PC-9 (cell line): ENCODE results near the gene SSNA1.

Experiments used
- EZH2 ChIP-seq: fragments of 200-600 bp; sonication (generic); IDR thresholded peaks from 2 replicates; pipeline ENCODE4 v1.8.0; 2017; ENCODE audit warnings: antibody characterized with exemption, low read depth
- TF ChIP-seq, protein P1 (sequence below): fragments of 200-600 bp; sonication (generic); conservative IDR thresholded peaks from 2 replicates; pipeline ENCODE4 v1.6.1; 2017; ENCODE audit warnings: mixed run types, antibody characterized with exemption, mild to moderate bottlenecking, moderate library complexity

DNA sequence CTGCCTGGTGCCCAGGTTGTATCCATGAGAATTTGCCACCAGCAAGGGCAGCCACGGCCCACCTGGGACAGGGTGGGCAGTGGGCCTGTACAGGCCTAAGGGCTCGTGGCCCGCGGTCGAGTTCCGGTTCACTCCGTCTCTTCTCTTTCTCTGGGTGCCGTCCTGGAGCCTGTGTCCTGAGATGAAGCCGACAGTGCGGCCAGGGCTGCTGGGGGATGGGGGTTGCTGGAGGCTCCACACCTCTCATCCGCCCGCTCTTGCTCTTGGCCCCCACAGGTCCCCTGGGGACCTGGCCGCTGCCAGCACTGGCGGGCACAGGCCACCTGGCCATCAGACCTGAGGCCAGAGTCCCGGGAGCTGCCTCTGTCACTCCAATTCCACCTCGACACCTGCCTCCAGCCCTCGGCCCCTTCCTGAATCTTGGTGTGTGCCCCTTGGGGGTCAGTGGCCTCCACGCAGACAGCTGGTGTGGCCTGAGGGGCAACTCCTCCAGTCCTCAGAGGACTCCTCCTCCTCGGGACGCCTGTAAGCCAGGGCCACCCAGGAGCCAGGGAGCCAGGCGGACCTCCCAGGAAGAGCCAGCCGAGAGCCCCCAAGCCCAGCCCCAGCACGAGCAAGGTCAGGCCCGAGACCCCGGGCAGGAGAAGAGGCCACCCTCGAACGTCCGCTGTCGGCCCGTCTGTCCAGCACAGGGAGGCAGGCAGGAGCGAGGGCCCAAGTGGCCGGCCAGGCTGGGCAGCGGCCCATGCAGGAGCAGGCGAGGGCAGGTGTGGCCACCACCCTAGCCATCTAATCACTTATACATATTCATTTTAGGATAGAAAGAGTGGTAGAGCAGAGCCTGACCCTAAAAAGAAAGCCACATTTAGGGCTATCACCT is 23.9 kb upstream of the SSNA1 start:
- TF ChIP-seq, protein P1, sequence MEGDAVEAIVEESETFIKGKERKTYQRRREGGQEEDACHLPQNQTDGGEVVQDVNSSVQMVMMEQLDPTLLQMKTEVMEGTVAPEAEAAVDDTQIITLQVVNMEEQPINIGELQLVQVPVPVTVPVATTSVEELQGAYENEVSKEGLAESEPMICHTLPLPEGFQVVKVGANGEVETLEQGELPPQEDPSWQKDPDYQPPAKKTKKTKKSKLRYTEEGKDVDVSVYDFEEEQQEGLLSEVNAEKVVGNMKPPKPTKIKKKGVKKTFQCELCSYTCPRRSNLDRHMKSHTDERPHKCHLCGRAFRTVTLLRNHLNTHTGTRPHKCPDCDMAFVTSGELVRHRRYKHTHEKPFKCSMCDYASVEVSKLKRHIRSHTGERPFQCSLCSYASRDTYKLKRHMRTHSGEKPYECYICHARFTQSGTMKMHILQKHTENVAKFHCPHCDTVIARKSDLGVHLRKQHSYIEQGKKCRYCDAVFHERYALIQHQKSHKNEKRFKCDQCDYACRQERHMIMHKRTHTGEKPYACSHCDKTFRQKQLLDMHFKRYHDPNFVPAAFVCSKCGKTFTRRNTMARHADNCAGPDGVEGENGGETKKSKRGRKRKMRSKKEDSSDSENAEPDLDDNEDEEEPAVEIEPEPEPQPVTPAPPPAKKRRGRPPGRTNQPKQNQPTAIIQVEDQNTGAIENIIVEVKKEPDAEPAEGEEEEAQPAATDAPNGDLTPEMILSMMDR: no peak
- no peak for TF ChIP-seq EZH2
